Measurements from ENCODE around the gene CARS2. TPM values are rescaled to one million over a fixed set of nuclear protein-coding genes. Genes with fewer than 3 reads are reported as not detected.
"Not testable (repeated sequence)": the region's sequence is repeated elsewhere in the genome, so short reads cannot be mapped to it uniquely, and the experiment has no call there.

The CARS2 gene
- total RNA-seq, 2 donors from 2014 or later: 43.0 to 82.6 TPM

DNA sequence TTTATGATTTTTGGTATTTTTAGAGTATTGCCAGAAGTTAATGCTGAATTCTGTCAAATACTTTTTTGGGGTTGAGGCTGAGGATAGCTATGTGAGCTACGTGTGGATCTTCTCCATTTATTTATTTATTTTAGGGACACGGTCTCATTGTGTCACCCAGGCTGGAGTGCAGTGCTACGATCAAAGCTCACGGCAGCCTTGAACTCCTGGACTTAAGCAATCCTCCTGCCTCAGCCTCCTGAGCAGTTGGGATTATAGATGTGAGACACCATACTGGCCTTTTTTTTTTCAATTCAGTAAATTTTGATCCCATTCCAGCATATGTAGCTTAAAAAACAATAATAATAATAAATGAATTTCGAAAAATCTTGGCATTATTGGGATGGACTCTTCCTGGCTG, 28.6 kb upstream of the CARS2 start:
- Histone ChIP-seq H3K4me3 (no peak overlapping the region), H3K9ac (ENCODE audit: low read depth in 2 of 2, low read length in 2 of 2) (no peak overlapping the region), H3K36me3 (no peaks in the 10 kb centered on the region), H3K4me1 (no peaks in the 10 kb centered on the region), H3K27me3 (no peaks in the 10 kb centered on the region), H3K9me3 (no peaks in the 10 kb centered on the region), H3K27ac (no peak overlapping the region)
- no peak for TF ChIP-seq CTCF (IDR thresholded peaks at IDR 0.05)
- DNase-seq: no peak
- intact Hi-C loops (cut with DNase I): no loop called here

GRCh38 chr13:110731072-110731471, 25.2 kb upstream of the CARS2 start:
- DNase-seq: no peak
- TF ChIP-seq CTCF (IDR thresholded peaks at IDR 0.05): no peak
- Histone ChIP-seq H3K36me3 (no peaks in the 10 kb centered on the region), H3K4me3 (no peak overlapping the region), H3K4me1 (no peaks in the 10 kb centered on the region), H3K27ac (no peak overlapping the region), H3K9ac (ENCODE audit: low read depth in 2 of 2, low read length in 2 of 2) (no peak overlapping the region), H3K27me3 (no peaks in the 10 kb centered on the region), H3K9me3 (no peaks in the 10 kb centered on the region)
- intact Hi-C loops (cut with DNase I): no loop called here

DNA sequence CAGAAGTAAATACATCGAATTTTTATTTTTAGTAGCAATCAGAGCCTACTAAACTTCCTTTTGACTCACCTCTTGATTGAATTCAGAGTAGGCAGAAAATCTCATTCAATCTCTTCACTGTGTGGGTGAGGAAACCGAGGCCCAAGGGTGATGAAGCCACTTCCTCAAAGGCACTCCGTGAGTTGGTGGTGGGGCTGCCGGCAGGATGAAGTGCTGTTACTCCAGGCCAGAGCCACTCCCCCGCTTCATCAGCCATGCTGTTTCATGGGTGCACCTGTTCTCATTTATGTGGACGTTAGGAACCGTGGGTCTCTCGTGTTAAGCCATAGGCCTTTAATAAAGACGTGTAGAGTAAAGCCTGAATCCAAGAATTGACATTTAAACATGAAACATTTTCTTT, 20.8 kb upstream of the CARS2 start:
- H3K27me3 ChIP-seq: no peaks in the 10 kb centered on the region

GRCh38 chr13:110726153-110726552, 20.2 kb upstream of the CARS2 start:
- DNase-seq; intact Hi-C loops (cut with DNase I): not testable (repeated sequence)

More for the DNA sequence above, 20.8 kb upstream of the CARS2 start:
- H3K36me3 ChIP-seq: no peaks in the 10 kb centered on the region
- no peak overlapping the region for H3K27ac ChIP-seq
- intact Hi-C loops (cut with DNase I): no loop called here
- DNase-seq: no peak
- no peak overlapping the region for H3K4me3 ChIP-seq
- no peaks in the 10 kb centered on the region for H3K4me1 ChIP-seq
- no peak overlapping the region for H3K9ac ChIP-seq (ENCODE audit: low read depth in 2 of 2, low read length in 2 of 2)
- no peaks in the 10 kb centered on the region for H3K9me3 ChIP-seq
- TF ChIP-seq CTCF (IDR thresholded peaks at IDR 0.05): no peak

GRCh38 chr13:110723598-110723997, 17.7 kb upstream of the CARS2 start:
- DNase-seq: no peak
- Histone ChIP-seq H3K36me3 (no peaks in the 10 kb centered on the region), H3K27ac (no peak overlapping the region), H3K4me1 (no peaks in the 10 kb centered on the region), H3K9ac (ENCODE audit: low read depth in 2 of 2, low read length in 2 of 2) (no peak overlapping the region), H3K27me3 (no peaks in the 10 kb centered on the region), H3K9me3 (no peaks in the 10 kb centered on the region), H3K4me3 (no peak overlapping the region)
- no peak for TF ChIP-seq CTCF (IDR thresholded peaks at IDR 0.05)
- intact Hi-C loops (cut with DNase I): no loop called here

More at GRCh38 chr13:110726153-110726552, 20.2 kb upstream of the CARS2 start:
- not testable (repeated sequence) for H3K9me3 ChIP-seq; H3K27ac ChIP-seq; H3K4me3 ChIP-seq; H3K36me3 ChIP-seq; H3K27me3 ChIP-seq; H3K9ac ChIP-seq (ENCODE audit: low read depth in 2 of 2, low read length in 2 of 2); H3K4me1 ChIP-seq

GRCh38 chr13:110722971-110723370, 17.1 kb upstream of the CARS2 start:
- H3K36me3 ChIP-seq: no peaks in the 10 kb centered on the region
- H3K9me3 ChIP-seq: no peaks in the 10 kb centered on the region
- no peak for DNase-seq
- no peak overlapping the region for H3K4me3 ChIP-seq
- TF ChIP-seq CTCF (IDR thresholded peaks at IDR 0.05): no peak
- peaks cover 3% of the 10 kb centered on the region for H3K4me1 ChIP-seq
- intact Hi-C loops (cut with DNase I): no loop called here
- no peak overlapping the region for H3K27ac ChIP-seq
- H3K9ac ChIP-seq (ENCODE audit: low read depth in 2 of 2, low read length in 2 of 2): no peak overlapping the region
- H3K27me3 ChIP-seq: no peaks in the 10 kb centered on the region

Measured in colonic mucosa (tissue), 4 donors.